SK-N-SH treated with all-trans-retinoic acid at 6 μM for 48 hours (cell line): ENCODE data around the gene FCN2.

ENCODE experiments used
- ATAC-seq: fragments of 200-7000 bp; cut with Tn5 transposase; 3 replicates; pipeline ENCODE4 v1.9.1; 2020; ENCODE audit warnings: mild to moderate bottlenecking, moderate library complexity
- BACH2 ChIP-seq: fragments of 250-450 bp; sonication (Bioruptor Pico); IDR thresholded peaks from 2 replicates; pipeline ENCODE4 v1.9.0; 2021; ENCODE audit warnings: mild to moderate bottlenecking, borderline replicate concordance
- CSDC2 ChIP-seq: fragments of 250-450 bp; sonication (Bioruptor Pico); IDR thresholded peaks from 2 replicates; pipeline ENCODE4 v1.5.0; 2020; ENCODE audit warnings: mild to moderate bottlenecking, moderate library complexity
- ESRRG ChIP-seq: fragments of 250-450 bp; sonication (Bioruptor Pico); IDR thresholded peaks from 2 replicates; pipeline ENCODE4 v1.6.1; 2021; ENCODE audit warnings: mild to moderate bottlenecking
- GLIS3 ChIP-seq: fragments of 250-450 bp; sonication (Bioruptor Pico); IDR thresholded peaks from 2 replicates; pipeline ENCODE4 v1.5.0; 2020; ENCODE audit warnings: mild to moderate bottlenecking, moderate library complexity
- OSR1 ChIP-seq: fragments of 250-450 bp; sonication (Bioruptor Pico); IDR thresholded peaks from 2 replicates; pipeline ENCODE4 v1.8.0; 2022; ENCODE audit warnings: moderate library complexity, mild to moderate bottlenecking, inconsistent platforms
- SNAI2 ChIP-seq: fragments of 250-450 bp; sonication (Bioruptor Pico); IDR thresholded peaks from 2 replicates; pipeline ENCODE4 v1.5.0; 2020; ENCODE audit warnings: mild to moderate bottlenecking, moderate library complexity
- TCF4 ChIP-seq: fragments of 250-450 bp; sonication (Bioruptor Pico); IDR thresholded peaks from 2 replicates; pipeline ENCODE4 v1.8.0; 2021; ENCODE audit warnings: mild to moderate bottlenecking, moderate library complexity, borderline replicate concordance
- TOX ChIP-seq: fragments of 250-450 bp; sonication (Bioruptor Pico); IDR thresholded peaks from 2 replicates; pipeline ENCODE4 v1.8.0; 2021; ENCODE audit warnings: mild to moderate bottlenecking, moderate library complexity, borderline replicate concordance
- ZFP3 ChIP-seq: fragments of 250-450 bp; sonication (Bioruptor Pico); IDR thresholded peaks from 2 replicates; pipeline ENCODE4 v1.5.0; 2020; ENCODE audit warnings: mild to moderate bottlenecking, moderate library complexity
- ZNF70 ChIP-seq: fragments of 450-650 bp; formaldehyde crosslinking; IDR thresholded peaks from 2 replicates; pipeline ENCODE4 v1.5.0; 2020; ENCODE audit warnings: mild to moderate bottlenecking, moderate library complexity
- ZNF8 ChIP-seq: fragments of 450-650 bp; formaldehyde crosslinking; IDR thresholded peaks from 2 replicates; pipeline ENCODE4 v1.5.0; 2020; ENCODE audit warnings: mild to moderate bottlenecking, moderate library complexity
- TF ChIP-seq, protein P1 (sequence below): fragments of 250-450 bp; sonication (Bioruptor Pico); IDR thresholded peaks from 2 replicates; pipeline ENCODE4 v1.5.1; 2020; ENCODE audit warnings: low read depth, mild to moderate bottlenecking, moderate library complexity
- TF ChIP-seq, protein P2 (sequence below): fragments of 250-450 bp; sonication (Bioruptor Pico); IDR thresholded peaks from 2 replicates; pipeline ENCODE4 v1.5.1; 2021; ENCODE audit warnings: mild to moderate bottlenecking, moderate library complexity
- TF ChIP-seq, protein P3 (sequence below): fragments of 250-450 bp; sonication (Bioruptor Pico); IDR thresholded peaks from 2 replicates; pipeline ENCODE4 v1.8.0; 2020; ENCODE audit warnings: mild to moderate bottlenecking, moderate library complexity, borderline replicate concordance
- TF ChIP-seq, protein P4 (sequence below): fragments of 250-450 bp; sonication (Bioruptor Pico); IDR thresholded peaks from 2 replicates; pipeline ENCODE4 v1.5.0; 2020; ENCODE audit warnings: mild to moderate bottlenecking, moderate library complexity

FCN2 gene

DNA sequence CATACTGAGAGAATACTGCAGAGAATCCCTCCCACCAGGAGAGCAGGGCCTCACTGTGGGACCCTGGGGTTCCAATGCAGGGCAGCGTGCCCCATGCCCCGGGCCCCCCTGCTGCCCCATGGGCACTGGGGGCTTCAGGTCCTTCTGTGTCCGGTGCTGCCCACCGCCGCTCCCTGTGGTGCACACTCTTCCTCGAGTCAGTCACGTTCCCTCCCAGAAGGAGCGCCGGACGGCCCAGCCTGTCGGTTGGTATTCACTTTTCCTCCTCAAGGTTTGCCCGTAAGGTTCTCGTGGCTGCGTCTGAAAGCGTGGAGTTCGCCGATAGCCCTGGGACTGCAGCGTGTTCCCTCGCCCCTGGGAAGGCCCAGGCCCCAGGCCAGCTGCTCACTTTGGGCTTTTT, 48.1 kb upstream of the FCN2 start:
- TF ChIP-seq TOX (CRISPR knock-in tag), result no peak
- no peak for TF ChIP-seq GLIS3
- TF ChIP-seq ZFP3 (CRISPR knock-in tag), result no peak
- TF ChIP-seq, protein P1, sequence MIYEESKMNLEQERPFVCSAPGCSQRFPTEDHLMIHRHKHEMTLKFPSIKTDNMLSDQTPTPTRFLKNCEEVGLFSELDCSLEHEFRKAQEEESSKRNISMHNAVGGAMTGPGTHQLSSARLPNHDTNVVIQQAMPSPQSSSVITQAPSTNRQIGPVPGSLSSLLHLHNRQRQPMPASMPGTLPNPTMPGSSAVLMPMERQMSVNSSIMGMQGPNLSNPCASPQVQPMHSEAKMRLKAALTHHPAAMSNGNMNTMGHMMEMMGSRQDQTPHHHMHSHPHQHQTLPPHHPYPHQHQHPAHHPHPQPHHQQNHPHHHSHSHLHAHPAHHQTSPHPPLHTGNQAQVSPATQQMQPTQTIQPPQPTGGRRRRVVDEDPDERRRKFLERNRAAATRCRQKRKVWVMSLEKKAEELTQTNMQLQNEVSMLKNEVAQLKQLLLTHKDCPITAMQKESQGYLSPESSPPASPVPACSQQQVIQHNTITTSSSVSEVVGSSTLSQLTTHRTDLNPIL, result no peak
- no peak for TF ChIP-seq ZNF70 (CRISPR knock-in tag)
- no peak for TF ChIP-seq ZNF8 (CRISPR knock-in tag)
- TF ChIP-seq, protein P2, sequence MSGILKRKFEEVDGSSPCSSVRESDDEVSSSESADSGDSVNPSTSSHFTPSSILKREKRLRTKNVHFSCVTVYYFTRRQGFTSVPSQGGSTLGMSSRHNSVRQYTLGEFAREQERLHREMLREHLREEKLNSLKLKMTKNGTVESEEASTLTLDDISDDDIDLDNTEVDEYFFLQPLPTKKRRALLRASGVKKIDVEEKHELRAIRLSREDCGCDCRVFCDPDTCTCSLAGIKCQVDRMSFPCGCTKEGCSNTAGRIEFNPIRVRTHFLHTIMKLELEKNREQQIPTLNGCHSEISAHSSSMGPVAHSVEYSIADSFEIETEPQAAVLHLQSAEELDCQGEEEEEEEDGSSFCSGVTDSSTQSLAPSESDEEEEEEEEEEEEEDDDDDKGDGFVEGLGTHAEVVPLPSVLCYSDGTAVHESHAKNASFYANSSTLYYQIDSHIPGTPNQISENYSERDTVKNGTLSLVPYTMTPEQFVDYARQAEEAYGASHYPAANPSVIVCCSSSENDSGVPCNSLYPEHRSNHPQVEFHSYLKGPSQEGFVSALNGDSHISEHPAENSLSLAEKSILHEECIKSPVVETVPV (CRISPR knock-in tag), result no peak
- TF ChIP-seq SNAI2 (CRISPR knock-in tag), result no peak
- TF ChIP-seq OSR1 (CRISPR knock-in tag), result no peak
- TF ChIP-seq TCF4 (CRISPR knock-in tag), result no peak
- TF ChIP-seq, all 23 proteins: peak for 0
- ATAC-seq, result no peak

DNA sequence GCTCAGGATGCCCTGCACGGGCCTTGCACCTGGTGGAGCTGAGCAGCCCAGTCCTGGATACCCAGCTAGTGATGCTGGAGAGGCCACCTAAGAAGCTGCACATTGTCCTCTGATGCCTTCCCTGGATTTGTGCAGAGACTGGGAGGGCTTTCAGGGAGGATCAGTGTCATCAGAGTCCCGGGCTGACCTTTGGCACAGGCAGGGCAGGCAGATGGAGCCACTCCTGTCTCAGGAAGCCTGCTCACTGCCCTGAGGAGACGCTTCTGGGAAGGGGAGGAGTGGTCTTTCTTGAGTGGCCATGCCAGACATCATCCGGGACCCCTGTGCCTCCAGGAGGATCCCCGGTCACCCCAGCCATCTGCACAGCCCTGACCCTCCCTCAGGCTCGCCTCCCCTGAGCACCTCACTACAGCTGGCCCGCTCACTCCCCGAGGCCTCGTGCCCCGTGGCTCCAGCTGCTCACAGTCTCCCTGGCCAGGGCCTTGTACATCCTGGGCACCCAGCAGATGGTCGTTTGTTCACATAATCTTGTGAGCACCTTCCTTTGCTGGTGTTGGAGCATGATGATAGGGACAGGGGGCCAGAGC, 47.2 kb upstream of the FCN2 start:
- ATAC-seq, result no peak
- no peak for TF ChIP-seq ZNF70 (CRISPR knock-in tag)
- no peak for TF ChIP-seq BACH2 (CRISPR knock-in tag)
- TF ChIP-seq, protein P3, sequence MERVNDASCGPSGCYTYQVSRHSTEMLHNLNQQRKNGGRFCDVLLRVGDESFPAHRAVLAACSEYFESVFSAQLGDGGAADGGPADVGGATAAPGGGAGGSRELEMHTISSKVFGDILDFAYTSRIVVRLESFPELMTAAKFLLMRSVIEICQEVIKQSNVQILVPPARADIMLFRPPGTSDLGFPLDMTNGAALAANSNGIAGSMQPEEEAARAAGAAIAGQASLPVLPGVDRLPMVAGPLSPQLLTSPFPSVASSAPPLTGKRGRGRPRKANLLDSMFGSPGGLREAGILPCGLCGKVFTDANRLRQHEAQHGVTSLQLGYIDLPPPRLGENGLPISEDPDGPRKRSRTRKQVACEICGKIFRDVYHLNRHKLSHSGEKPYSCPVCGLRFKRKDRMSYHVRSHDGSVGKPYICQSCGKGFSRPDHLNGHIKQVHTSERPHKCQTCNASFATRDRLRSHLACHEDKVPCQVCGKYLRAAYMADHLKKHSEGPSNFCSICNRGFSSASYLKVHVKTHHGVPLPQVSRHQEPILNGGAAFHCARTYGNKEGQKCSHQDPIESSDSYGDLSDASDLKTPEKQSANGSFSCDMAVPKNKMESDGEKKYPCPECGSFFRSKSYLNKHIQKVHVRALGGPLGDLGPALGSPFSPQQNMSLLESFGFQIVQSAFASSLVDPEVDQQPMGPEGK, result no peak
- TF ChIP-seq GLIS3, result no peak
- TF ChIP-seq CSDC2, result no peak
- TF ChIP-seq ZNF8 (CRISPR knock-in tag), result no peak
- TF ChIP-seq, protein P1, result no peak
- TF ChIP-seq ESRRG, result no peak
- TF ChIP-seq, protein P2 (CRISPR knock-in tag), result no peak

DNA sequence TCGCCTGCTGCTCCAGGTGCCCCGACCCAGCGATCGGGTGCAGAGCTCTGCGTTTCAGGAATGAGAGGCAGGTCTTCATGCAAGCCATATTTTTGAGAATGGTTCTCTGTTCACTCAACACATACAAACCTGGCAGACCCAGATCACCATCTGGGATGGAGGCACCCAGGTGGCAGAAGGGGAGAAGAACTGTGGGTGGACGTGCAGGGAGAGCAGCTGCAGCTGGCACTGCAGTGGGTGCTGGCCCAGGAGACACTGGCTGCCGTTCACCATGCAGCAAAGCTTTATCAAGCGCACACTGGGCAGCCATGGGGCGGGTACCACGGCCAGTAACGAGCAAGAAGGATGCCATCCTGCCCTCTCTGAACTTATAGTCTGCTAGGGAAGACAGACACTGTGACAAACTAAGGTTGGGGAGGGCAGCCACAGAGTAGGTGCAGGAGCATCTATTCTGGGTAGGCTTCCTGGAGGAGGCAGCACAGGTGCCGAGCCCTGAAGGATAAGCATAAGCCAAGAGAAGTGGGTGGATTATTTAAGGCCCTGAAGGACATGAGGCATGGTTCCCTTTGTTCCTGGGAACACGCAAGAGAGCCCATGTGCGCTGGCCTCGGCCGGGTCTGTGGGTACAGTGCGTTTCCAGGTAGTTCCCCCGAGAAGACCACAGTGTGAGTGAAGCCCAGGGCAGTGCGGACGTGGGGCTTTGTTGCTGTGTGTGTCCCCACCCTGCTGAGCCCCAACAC, 46.2 kb upstream of the FCN2 start:
- no peak; the same call in 2 of the 3 replicates for ATAC-seq
- TF ChIP-seq, protein P4, sequence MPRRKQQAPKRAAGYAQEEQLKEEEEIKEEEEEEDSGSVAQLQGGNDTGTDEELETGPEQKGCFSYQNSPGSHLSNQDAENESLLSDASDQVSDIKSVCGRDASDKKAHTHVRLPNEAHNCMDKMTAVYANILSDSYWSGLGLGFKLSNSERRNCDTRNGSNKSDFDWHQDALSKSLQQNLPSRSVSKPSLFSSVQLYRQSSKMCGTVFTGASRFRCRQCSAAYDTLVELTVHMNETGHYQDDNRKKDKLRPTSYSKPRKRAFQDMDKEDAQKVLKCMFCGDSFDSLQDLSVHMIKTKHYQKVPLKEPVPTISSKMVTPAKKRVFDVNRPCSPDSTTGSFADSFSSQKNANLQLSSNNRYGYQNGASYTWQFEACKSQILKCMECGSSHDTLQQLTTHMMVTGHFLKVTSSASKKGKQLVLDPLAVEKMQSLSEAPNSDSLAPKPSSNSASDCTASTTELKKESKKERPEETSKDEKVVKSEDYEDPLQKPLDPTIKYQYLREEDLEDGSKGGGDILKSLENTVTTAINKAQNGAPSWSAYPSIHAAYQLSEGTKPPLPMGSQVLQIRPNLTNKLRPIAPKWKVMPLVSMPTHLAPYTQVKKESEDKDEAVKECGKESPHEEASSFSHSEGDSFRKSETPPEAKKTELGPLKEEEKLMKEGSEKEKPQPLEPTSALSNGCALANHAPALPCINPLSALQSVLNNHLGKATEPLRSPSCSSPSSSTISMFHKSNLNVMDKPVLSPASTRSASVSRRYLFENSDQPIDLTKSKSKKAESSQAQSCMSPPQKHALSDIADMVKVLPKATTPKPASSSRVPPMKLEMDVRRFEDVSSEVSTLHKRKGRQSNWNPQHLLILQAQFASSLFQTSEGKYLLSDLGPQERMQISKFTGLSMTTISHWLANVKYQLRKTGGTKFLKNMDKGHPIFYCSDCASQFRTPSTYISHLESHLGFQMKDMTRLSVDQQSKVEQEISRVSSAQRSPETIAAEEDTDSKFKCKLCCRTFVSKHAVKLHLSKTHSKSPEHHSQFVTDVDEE, result no peak
- TF ChIP-seq ZNF8 (CRISPR knock-in tag) (no peak), CSDC2 (no peak)

DNA sequence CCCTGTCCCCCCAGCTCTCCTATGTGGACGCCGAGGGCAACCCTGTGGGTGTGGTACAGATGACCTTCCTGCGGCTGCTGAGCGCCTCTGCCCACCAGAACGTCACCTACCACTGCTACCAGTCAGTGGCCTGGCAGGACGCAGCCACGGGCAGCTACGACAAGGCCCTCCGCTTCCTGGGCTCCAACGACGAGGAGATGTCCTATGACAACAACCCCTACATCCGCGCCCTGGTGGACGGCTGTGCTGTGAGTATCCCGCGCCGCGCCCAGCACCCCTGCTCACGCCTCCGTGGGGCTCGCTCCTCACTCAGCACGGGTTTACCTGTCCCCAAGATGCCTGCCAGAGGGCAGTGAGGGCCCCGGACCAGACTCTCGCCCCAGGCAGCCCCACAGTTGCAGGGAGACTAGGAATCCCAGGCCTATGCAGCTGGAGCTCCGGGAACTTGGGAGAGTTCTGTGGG, 45.6 kb upstream of the FCN2 start:
- ATAC-seq, result no peak
- TF ChIP-seq, protein P1, result no peak
- TF ChIP-seq, all 23 proteins: peak for 0
